HL-60 (cell line): ENCODE results near the gene XRN2.

Experiments
- DNase-seq, 2 experiments: peaks; one replicate each; pipeline ENCODE4 v3.0.0-alpha.2; 2010 to 2020; ENCODE audit warnings: low read depth in 1 of 2, low spot score in 1 of 2
- H3K27ac ChIP-seq: fragments of 250-450 bp; sonication (Bioruptor Pico); replicated peaks from 2 replicates; pipeline ENCODE4 v1.5.1; 2020; ENCODE audit warnings: mild to moderate bottlenecking, moderate library complexity
- H3K27me3 ChIP-seq: fragments of 250-450 bp; sonication (Bioruptor Pico); 2 replicates; pipeline ENCODE4 v1.5.1; 2021; ENCODE audit warnings: mild to moderate bottlenecking, moderate library complexity; ENCODE audit not compliant: insufficient read depth, poor library complexity, severe bottlenecking
- H3K4me3 ChIP-seq: replicated peaks from 2 replicates; pipeline ENCODE4 v1.5.1; 2011; ENCODE audit warnings: mild to moderate bottlenecking, control low read depth, low read length; ENCODE audit not compliant: insufficient read depth
- GABPA ChIP-seq: IDR thresholded peaks from 2 replicates; pipeline ENCODE4 v1.6.1; 2012; ENCODE audit warnings: low read depth
- POLR2AphosphoS5 ChIP-seq: IDR thresholded peaks from 2 replicates; pipeline ENCODE4 v1.6.1; 2012; ENCODE audit warnings: low read depth
- SPI1 ChIP-seq: IDR thresholded peaks from 2 replicates; pipeline ENCODE4 v1.6.1; 2012; ENCODE audit warnings: low read depth, mild to moderate bottlenecking, borderline replicate concordance
- TF ChIP-seq, protein P1 (sequence below): IDR thresholded peaks from 2 replicates; pipeline ENCODE4 v1.6.1; 2012; ENCODE audit warnings: low read depth; ENCODE audit not compliant: insufficient replicate concordance
- TF ChIP-seq, protein P2 (sequence below): IDR thresholded peaks from one replicate; pipeline ENCODE4 v1.5.1; 2011; ENCODE audit warnings: low read length, control low read depth, inconsistent platforms; ENCODE audit not compliant: insufficient read depth

XRN2 gene

DNA sequence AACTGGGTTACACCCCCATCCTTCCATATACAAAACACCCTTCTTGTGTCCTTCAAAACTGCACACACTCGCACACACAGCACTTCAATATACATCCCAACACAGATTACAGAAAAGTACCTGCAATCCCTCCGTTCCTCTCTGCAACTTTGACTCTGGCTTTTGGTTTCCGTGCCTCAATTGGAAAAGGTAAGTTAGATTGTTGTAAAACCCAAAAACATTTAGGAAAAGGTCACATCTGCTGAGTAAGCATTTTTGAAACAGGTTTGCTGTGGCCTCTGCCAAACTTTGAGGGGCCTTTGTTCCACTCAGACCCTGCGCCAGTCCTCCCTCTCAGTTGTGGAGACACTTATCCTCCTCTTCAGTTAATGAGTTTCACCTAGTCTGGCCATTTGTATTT is 90.0 kb downstream of the XRN2 start:
- no peak for TF ChIP-seq GABPA
- TF ChIP-seq, protein P1, sequence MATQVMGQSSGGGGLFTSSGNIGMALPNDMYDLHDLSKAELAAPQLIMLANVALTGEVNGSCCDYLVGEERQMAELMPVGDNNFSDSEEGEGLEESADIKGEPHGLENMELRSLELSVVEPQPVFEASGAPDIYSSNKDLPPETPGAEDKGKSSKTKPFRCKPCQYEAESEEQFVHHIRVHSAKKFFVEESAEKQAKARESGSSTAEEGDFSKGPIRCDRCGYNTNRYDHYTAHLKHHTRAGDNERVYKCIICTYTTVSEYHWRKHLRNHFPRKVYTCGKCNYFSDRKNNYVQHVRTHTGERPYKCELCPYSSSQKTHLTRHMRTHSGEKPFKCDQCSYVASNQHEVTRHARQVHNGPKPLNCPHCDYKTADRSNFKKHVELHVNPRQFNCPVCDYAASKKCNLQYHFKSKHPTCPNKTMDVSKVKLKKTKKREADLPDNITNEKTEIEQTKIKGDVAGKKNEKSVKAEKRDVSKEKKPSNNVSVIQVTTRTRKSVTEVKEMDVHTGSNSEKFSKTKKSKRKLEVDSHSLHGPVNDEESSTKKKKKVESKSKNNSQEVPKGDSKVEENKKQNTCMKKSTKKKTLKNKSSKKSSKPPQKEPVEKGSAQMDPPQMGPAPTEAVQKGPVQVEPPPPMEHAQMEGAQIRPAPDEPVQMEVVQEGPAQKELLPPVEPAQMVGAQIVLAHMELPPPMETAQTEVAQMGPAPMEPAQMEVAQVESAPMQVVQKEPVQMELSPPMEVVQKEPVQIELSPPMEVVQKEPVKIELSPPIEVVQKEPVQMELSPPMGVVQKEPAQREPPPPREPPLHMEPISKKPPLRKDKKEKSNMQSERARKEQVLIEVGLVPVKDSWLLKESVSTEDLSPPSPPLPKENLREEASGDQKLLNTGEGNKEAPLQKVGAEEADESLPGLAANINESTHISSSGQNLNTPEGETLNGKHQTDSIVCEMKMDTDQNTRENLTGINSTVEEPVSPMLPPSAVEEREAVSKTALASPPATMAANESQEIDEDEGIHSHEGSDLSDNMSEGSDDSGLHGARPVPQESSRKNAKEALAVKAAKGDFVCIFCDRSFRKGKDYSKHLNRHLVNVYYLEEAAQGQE, result no peak
- no peak for TF ChIP-seq POLR2AphosphoS5
- TF ChIP-seq SPI1, result no peak
- no peak overlapping the region for H3K4me3 ChIP-seq
- peaks cover 48% of the 10 kb centered on the region for H3K27me3 ChIP-seq
- no peak overlapping the region for H3K27ac ChIP-seq
- no peak for DNase-seq

DNA sequence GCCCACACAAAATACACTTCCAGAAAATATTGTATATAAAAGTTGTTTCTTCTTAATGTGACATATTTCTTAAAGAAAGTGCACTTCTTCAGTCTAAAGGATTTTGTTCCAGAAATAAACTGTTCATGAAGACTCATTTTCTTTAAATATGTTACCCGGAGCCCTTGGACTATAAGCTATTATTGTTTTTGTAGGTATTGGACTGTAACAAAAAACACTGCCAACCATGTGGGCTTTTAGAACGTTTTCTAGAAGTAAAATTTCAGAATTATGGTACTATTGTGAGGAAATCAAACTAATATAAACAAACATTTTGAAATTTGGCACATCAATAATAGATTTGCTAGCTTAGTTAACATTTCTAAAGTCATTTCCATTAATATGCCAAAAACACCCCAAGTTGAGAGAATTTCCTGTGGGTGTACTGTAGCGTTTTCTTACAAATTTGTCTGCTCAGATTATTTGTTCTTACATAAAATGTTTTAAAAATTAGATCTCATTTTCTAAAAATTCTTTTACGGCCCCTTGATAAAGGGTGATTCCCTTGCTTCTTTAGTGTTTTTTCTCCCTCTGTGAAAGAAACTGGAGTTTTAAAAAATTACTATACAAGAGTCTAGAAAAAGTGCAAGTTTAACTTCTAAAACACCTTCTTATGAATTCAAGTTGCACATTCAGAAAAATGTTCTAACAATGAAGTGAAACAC is 90.8 kb downstream of the XRN2 start:
- Histone ChIP-seq H3K4me3 (no peak overlapping the region), H3K27ac (no peak overlapping the region), H3K27me3 (peaks cover 53% of the 10 kb centered on the region)
- TF ChIP-seq GABPA (no peak), SPI1 (no peak), POLR2AphosphoS5 (no peak)
- TF ChIP-seq, protein P1, result no peak
- TF ChIP-seq, protein P2, sequence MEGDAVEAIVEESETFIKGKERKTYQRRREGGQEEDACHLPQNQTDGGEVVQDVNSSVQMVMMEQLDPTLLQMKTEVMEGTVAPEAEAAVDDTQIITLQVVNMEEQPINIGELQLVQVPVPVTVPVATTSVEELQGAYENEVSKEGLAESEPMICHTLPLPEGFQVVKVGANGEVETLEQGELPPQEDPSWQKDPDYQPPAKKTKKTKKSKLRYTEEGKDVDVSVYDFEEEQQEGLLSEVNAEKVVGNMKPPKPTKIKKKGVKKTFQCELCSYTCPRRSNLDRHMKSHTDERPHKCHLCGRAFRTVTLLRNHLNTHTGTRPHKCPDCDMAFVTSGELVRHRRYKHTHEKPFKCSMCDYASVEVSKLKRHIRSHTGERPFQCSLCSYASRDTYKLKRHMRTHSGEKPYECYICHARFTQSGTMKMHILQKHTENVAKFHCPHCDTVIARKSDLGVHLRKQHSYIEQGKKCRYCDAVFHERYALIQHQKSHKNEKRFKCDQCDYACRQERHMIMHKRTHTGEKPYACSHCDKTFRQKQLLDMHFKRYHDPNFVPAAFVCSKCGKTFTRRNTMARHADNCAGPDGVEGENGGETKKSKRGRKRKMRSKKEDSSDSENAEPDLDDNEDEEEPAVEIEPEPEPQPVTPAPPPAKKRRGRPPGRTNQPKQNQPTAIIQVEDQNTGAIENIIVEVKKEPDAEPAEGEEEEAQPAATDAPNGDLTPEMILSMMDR, result no peak
- no peak for DNase-seq

DNA sequence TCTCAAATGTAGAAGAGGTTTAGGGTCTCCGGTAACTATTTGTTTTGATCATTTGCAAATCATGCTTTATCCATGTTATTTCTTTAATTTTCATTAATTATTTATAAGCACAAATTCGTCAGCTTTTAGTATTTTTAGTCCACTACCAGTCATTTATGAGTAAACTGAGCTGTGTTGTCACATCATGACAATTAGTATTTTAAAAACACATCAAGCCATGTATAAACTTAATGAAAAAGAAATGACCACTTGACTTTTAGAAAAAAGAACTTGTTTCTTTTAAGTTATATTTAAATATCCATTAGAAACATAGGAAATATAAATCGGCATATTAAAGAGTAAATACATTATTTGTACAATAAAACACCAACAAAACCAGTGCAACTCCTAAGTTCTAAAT is 91.4 kb downstream of the XRN2 start:
- peaks cover 59% of the 10 kb centered on the region for H3K27me3 ChIP-seq

More for the DNA sequence above, 91.4 kb downstream of the XRN2 start:
- TF ChIP-seq SPI1 (no peak), GABPA (no peak), POLR2AphosphoS5 (no peak)
- TF ChIP-seq, protein P2, result no peak
- TF ChIP-seq, protein P1, result no peak
- H3K27ac ChIP-seq, result no peak overlapping the region
- no peak for DNase-seq
- H3K4me3 ChIP-seq, result no peak overlapping the region
